Immature natural killer cell (primary cell): ENCODE measurements around the gene SWT1. TPM values are rescaled to one million over a fixed set of nuclear protein-coding genes. Genes with fewer than 3 reads are reported as not detected.
"Not testable (repeated sequence)": the region's sequence is repeated elsewhere in the genome, so short reads cannot be mapped to it uniquely, and the experiment has no call there.

ENCODE experiments used
- DNase-seq, 3 donors: peaks; one replicate each; pipeline ENCODE4 v3.0.0; 2022; ENCODE audit warnings: mixed read lengths in 1 of 3
- H3K27ac Mint-ChIP-seq, 6 donors: one replicate each; pipeline ENCODE4 v1.8.0; 2020; ENCODE audit warnings: mixed read lengths in 6 of 6, mild to moderate bottlenecking in 5 of 6, inconsistent platforms in 4 of 6, moderate library complexity in 3 of 6
- H3K27me3 Mint-ChIP-seq, 3 donors: one replicate each; pipeline ENCODE4 v1.8.0; 2020 to 2021; ENCODE audit warnings: low read depth in 3 of 3, mild to moderate bottlenecking in 3 of 3, mixed read lengths in 3 of 3, moderate library complexity in 3 of 3, inconsistent platforms in 1 of 3
- H3K36me3 Mint-ChIP-seq, 3 donors: one replicate each; pipeline ENCODE4 v1.8.0; 2020; ENCODE audit warnings: mixed read lengths in 3 of 3, inconsistent platforms in 2 of 3, mild to moderate bottlenecking in 2 of 3
- H3K4me1 Mint-ChIP-seq, 2 donors: one replicate each; pipeline ENCODE4 v1.8.0; 2020; ENCODE audit warnings: inconsistent platforms in 2 of 2, mild to moderate bottlenecking in 2 of 2, mixed read lengths in 2 of 2, moderate library complexity in 1 of 2
- H3K4me3 Mint-ChIP-seq, 5 donors: one replicate each; pipeline ENCODE4 v1.8.0; 2020; ENCODE audit warnings: mild to moderate bottlenecking in 5 of 5, mixed read lengths in 5 of 5, inconsistent platforms in 3 of 5, moderate library complexity in 3 of 5
- H3K9me3 Mint-ChIP-seq, 6 donors: one replicate each; pipeline ENCODE4 v1.8.0; 2020; ENCODE audit warnings: mild to moderate bottlenecking in 6 of 6, mixed read lengths in 6 of 6, inconsistent platforms in 4 of 6, moderate library complexity in 3 of 6
- polyA plus RNA-seq, 3 donors: library from polyadenylated mRNA; unstranded; fragments of 300-500 nt; fragmentation: Illumina TruSeq; gene quantifications; one replicate each; pipeline ENCODE4 v1.2.3, GENCODE V29; 2021

Gene SWT1
- polyA plus RNA-seq, 3 donors from 2014 or later, result 0.25 to 2.4 (median 1.6) TPM

GRCh38 chr1:185154912-185155513 lies 2.0 kb upstream of the SWT1 start:
- H3K27ac Mint-ChIP-seq, result peak overlapping the region; percentile 91 to 99 (median 97)
- peak overlapping the region; percentile 27 to 100 (median 98) for H3K4me3 Mint-ChIP-seq
- no peaks in the 10 kb centered on the region for H3K9me3 Mint-ChIP-seq
- H3K36me3 Mint-ChIP-seq, result peaks cover 3 to 14% (median 5%) of the 10 kb centered on the region in 3 donors
- no peak for DNase-seq
- peaks cover 5 to 10% (median 6%) of the 10 kb centered on the region in 3 donors for H3K27me3 Mint-ChIP-seq
- peaks cover 27 to 38% of the 10 kb centered on the region in 2 donors for H3K4me1 Mint-ChIP-seq

DNA sequence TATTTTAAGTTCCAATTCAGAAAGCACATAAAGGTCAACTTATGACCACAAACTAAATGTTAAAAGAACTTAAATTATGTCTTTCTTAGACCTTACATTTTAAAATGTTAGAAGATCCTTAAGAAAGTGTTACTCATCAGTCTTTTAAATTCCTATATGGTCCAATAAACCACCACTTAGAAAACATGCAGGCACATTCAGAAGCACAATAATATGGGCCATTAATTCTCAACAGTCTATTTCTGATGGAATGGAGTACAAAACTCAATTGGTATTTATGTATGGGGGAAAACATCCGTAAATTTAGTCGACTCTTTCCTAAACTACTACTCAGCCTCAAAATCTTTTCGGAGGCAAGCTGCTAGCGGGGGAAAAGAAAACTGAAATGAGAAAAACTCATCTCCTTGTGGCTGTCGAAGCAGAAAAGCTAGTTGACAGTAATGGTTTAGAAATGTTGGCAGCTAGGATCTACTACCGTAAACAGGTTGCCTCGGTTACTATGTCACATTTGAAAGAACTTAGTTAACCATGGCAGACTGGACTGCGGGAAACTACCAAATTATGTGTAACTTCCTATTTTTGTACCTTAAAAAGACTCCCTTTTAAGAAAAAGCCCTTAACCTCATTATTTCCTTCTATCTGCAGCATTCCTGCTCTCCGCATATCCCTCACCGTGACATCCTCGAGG lies 1.2 kb upstream of the SWT1 start:
- DNase-seq, result peak in 2 of 3 donors; percentile 26 to 28
- Mint-ChIP-seq H3K4me1 (peaks cover 27 to 38% of the 10 kb centered on the region in 2 donors), H3K4me3 (peak overlapping the region; percentile 95 to 100 (median 98)), H3K36me3 (peaks cover under 1 to 8% (median 5%) of the 10 kb centered on the region in 3 donors), H3K27me3 (peaks cover 5 to 10% (median 6%) of the 10 kb centered on the region in 3 donors), H3K9me3 (no peaks in the 10 kb centered on the region), H3K27ac (peak overlapping the region; percentile 91 to 99 (median 97))

DNA sequence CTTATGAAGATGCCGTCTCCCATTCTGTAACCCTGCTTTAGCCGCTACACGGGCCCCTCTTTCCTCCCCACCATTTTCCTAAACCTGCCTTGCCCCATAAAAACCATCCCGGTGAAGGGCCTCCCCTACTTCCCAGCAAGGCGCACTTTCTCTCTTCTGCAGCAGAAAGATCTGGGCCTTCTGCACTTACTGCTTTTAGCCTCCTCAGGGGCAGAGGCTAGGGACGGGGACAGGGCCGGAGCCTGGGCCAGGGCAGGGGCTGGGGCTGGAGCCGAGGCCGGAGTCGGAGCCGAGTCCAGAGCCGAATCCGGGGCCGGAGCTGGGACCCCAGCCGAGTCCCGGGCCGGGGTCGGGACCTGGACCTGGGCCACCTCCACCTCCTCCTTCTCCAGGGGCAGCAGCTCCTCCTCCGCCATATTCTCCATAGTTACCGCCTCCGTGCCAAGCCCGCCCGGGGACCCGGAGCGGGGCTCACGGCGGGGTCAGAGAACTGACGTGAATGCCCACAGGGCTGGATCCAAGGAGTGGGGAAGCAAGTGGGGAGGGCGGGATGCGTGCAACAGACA lies 596 bp upstream of the SWT1 start:
- H3K4me1 Mint-ChIP-seq, result peaks cover 27 to 38% of the 10 kb centered on the region in 2 donors
- peaks cover 0 to 5% (median 2%) of the 10 kb centered on the region in 3 donors for H3K36me3 Mint-ChIP-seq
- no peaks in the 10 kb centered on the region for H3K9me3 Mint-ChIP-seq
- peak overlapping the region; percentile 91 to 99 (median 97) for H3K27ac Mint-ChIP-seq
- H3K27me3 Mint-ChIP-seq, result peaks cover 5 to 10% (median 6%) of the 10 kb centered on the region in 3 donors
- no peak for DNase-seq
- peak overlapping the region; percentile 95 to 100 (median 98) for H3K4me3 Mint-ChIP-seq

- Mint-ChIP-seq H3K36me3 (peaks cover 0 to 7% (median 0%) of the 10 kb centered on the region in 3 donors), H3K4me1 (peaks cover 23 to 31% of the 10 kb centered on the region in 2 donors), H3K27ac (peak overlapping the region; percentile 91 to 99 (median 97)), H3K27me3 (peaks cover 5 to 10% (median 6%) of the 10 kb centered on the region in 3 donors), H3K9me3 (no peaks in the 10 kb centered on the region), H3K4me3 (peak overlapping the region; percentile 95 to 100 (median 98))
- peak in 1 of 3 donors; percentile 14 for DNase-seq
Measured at GRCh38 chr1:185157599-185158412, 839 bp downstream of the SWT1 start.

DNA sequence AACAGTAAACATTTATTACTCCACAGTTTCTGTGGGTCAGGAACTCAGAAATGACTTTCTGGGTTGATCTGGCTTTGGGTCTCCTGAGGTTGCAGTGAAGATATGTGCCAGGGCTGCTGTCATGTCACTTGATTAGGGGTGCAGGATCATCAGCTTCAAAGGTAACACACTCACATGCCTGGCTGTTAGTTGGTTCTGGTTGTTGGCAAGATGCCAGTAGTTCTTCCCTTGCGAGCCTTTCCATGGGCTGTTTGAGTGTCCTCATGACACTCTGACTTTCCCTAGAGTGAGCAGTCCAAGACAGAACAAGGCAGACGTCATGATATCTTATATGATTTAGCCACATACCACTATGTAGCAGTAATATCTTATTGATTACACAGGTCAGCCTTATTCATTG lies 1.8 kb downstream of the SWT1 start:
- H3K4me1 Mint-ChIP-seq, result peaks cover 23 to 31% of the 10 kb centered on the region in 2 donors
- no peak overlapping the region for H3K27ac Mint-ChIP-seq
- no peak for DNase-seq

GRCh38 chr1:185159966-185160365 lies 3.0 kb downstream of the SWT1 start:
- Mint-ChIP-seq H3K9me3 (no peaks in the 10 kb centered on the region), H3K36me3 (peaks cover 0 to 21% (median 6%) of the 10 kb centered on the region in 3 donors), H3K4me3 (no peak overlapping the region), H3K27ac (no peak overlapping the region), H3K27me3 (peaks cover 5 to 10% (median 6%) of the 10 kb centered on the region in 3 donors), H3K4me1 (peaks cover 23 to 31% of the 10 kb centered on the region in 2 donors)
- DNase-seq, result no peak

More for the DNA sequence above, 1.8 kb downstream of the SWT1 start:
- H3K36me3 Mint-ChIP-seq, result peaks cover 0 to 9% (median 3%) of the 10 kb centered on the region in 3 donors
- no peaks in the 10 kb centered on the region for H3K9me3 Mint-ChIP-seq
- H3K4me3 Mint-ChIP-seq, result peak overlapping the region in 2 of 5 donors; percentile 39 to 98
- H3K27me3 Mint-ChIP-seq, result peaks cover 5 to 10% (median 6%) of the 10 kb centered on the region in 3 donors

GRCh38 chr1:185162491-185162890 lies 5.5 kb downstream of the SWT1 start:
- Mint-ChIP-seq H3K27ac (no peak overlapping the region), H3K9me3 (no peaks in the 10 kb centered on the region), H3K4me3 (no peak overlapping the region), H3K4me1 (peaks cover 9 to 15% of the 10 kb centered on the region in 2 donors), H3K27me3 (peaks cover 0 to 2% (median 1%) of the 10 kb centered on the region in 3 donors), H3K36me3 (peaks cover 1 to 35% (median 13%) of the 10 kb centered on the region in 3 donors)
- DNase-seq, result no peak

DNA sequence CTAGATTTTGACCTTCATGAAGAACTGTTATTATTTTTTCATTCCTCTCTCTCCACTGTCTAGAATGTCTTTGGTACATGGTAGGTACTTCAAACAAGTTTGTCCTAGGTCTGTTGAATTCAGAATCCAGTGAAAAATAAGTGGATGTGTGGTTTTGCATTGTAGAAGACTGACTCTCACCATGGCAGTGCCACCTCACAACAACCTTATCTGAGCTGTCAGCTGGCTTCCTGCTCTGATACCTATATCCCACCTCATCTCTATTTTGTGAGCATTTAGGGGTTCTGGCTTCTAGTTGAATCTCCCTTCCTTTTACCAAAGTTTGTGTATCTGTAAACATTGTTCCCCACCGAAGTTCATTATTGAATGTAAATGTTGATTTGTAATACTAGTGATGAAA lies 9.1 kb downstream of the SWT1 start:
- Mint-ChIP-seq H3K27ac (no peak overlapping the region), H3K36me3 (peaks cover 18 to 49% (median 19%) of the 10 kb centered on the region in 3 donors), H3K4me1 (no peaks in the 10 kb centered on the region), H3K4me3 (no peak overlapping the region), H3K27me3 (peaks cover 0 to 1% (median 0%) of the 10 kb centered on the region in 3 donors), H3K9me3 (no peaks in the 10 kb centered on the region)
- no peak for DNase-seq

GRCh38 chr1:185170291-185170848 lies 13.4 kb downstream of the SWT1 start:
- Mint-ChIP-seq H3K27ac (no peak overlapping the region), H3K36me3 (peaks cover 20 to 37% (median 25%) of the 10 kb centered on the region in 3 donors), H3K27me3 (peaks cover 0 to 1% (median 0%) of the 10 kb centered on the region in 3 donors), H3K4me3 (peak overlapping the region in 1 of 5 donors; percentile 20), H3K4me1 (no peaks in the 10 kb centered on the region), H3K9me3 (no peaks in the 10 kb centered on the region)
- peak; percentile 21 to 43 (median 36) for DNase-seq

- Mint-ChIP-seq H3K4me1 (peaks cover 0 to 1% of the 10 kb centered on the region in 2 donors), H3K4me3 (no peak overlapping the region), H3K9me3 (peaks cover 0 to 9% (median 6%) of the 10 kb centered on the region in 6 donors), H3K36me3 (peaks cover 41 to 57% (median 44%) of the 10 kb centered on the region in 3 donors), H3K27me3 (peaks cover 0 to 2% (median 0%) of the 10 kb centered on the region in 3 donors), H3K27ac (no peak overlapping the region)
- no peak for DNase-seq
Measured at GRCh38 chr1:185193756-185194155, 36.8 kb downstream of the SWT1 start.

GRCh38 chr1:185198712-185199111 lies 41.7 kb downstream of the SWT1 start:
- H3K4me3 Mint-ChIP-seq, H3K27ac Mint-ChIP-seq, DNase-seq, H3K27me3 Mint-ChIP-seq, H3K4me1 Mint-ChIP-seq, H3K9me3 Mint-ChIP-seq: not testable (repeated sequence)
- H3K36me3 Mint-ChIP-seq, result peaks cover 35 to 61% (median 40%) of the 10 kb centered on the region in 3 donors

GRCh38 chr1:185200889-185201288 lies 43.9 kb downstream of the SWT1 start:
- Mint-ChIP-seq H3K36me3 (peaks cover 26 to 53% (median 36%) of the 10 kb centered on the region in 3 donors), H3K27ac (no peak overlapping the region), H3K27me3 (peaks cover 0 to 4% (median 0%) of the 10 kb centered on the region in 3 donors), H3K4me1 (no peaks in the 10 kb centered on the region), H3K9me3 (peaks cover 0 to 9% (median 6%) of the 10 kb centered on the region in 6 donors), H3K4me3 (no peak overlapping the region)
- no peak for DNase-seq

DNA sequence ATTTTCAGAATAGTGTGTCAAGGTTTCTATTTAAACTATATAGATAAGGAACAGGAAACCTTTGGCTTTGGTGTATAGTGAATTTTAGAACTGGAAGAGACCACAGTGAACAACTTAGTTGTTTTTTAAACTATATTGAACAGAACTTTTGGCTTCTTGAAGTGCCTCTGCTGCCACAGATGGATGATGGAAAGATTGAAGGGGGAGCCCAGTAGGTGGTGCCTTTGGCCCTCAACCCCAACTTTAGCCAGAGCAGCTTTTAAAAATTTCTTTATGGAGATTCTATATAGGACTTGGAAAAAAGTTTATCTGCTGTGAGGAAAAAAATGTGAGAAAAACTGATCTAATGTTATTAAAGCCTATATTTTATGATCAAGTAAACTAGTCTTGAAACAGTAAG lies 50.2 kb downstream of the SWT1 start:
- Mint-ChIP-seq H3K9me3 (peaks cover 0 to 6% (median 1%) of the 10 kb centered on the region in 6 donors), H3K27me3 (no peaks in the 10 kb centered on the region), H3K27ac (no peak overlapping the region), H3K36me3 (peaks cover 12 to 25% (median 18%) of the 10 kb centered on the region in 3 donors), H3K4me3 (no peak overlapping the region), H3K4me1 (no peaks in the 10 kb centered on the region)
- no peak for DNase-seq
